NB4 (cell line): ENCODE measurements around the gene DCC.

Experiments
- DNase-seq: peaks from one replicate; pipeline ENCODE4 v3.0.0; 2010; ENCODE audit warnings: low read depth
- H3K4me3 ChIP-seq: one replicate; pipeline ENCODE4 v1.5.1; 2011; ENCODE audit warnings: mild to moderate bottlenecking, low read depth, low read length, moderate library complexity
- CTCF ChIP-seq: IDR thresholded peaks from one replicate; pipeline ENCODE4 v1.5.1; 2012; ENCODE audit warnings: low read depth, low read length
- MAX ChIP-seq: IDR thresholded peaks from 2 replicates; pipeline ENCODE4 v1.6.1; 2011; ENCODE audit warnings: low read depth, low read length
- MYC ChIP-seq: IDR thresholded peaks from 2 replicates; pipeline ENCODE4 v1.6.1; 2011; ENCODE audit warnings: low read depth, low read length
- POLR2A ChIP-seq: IDR thresholded peaks from 2 replicates; pipeline ENCODE4 v1.6.1; 2011; ENCODE audit warnings: mild to moderate bottlenecking; ENCODE audit not compliant: insufficient read length; ENCODE audit errors: extremely low read depth

DCC gene

GRCh38 chr18:52459890-52460289 is 119.9 kb downstream of the DCC start:
- no peak overlapping the region for H3K4me3 ChIP-seq
- no peak for DNase-seq
- no peak for TF ChIP-seq CTCF
- TF ChIP-seq MAX = no peak
- TF ChIP-seq MYC = no peak
- no peak for TF ChIP-seq POLR2A

- DNase-seq = no peak
- no peak for TF ChIP-seq MYC
- TF ChIP-seq MAX = no peak
- TF ChIP-seq POLR2A = no peak
- TF ChIP-seq CTCF = no peak
- H3K4me3 ChIP-seq = no peak overlapping the region
Observed at GRCh38 chr18:52462853-52463252, 122.9 kb downstream of the DCC start.

- DNase-seq = no peak
- no peak for TF ChIP-seq MAX
- TF ChIP-seq MYC = no peak
- no peak for TF ChIP-seq POLR2A
- no peak for TF ChIP-seq CTCF
- H3K4me3 ChIP-seq = no peak overlapping the region
Observed at GRCh38 chr18:52465391-52465790, 125.4 kb downstream of the DCC start.

- DNase-seq = no peak
- no peak overlapping the region for H3K4me3 ChIP-seq
- TF ChIP-seq MAX (no peak), MYC (no peak), POLR2A (no peak), CTCF (no peak)
Observed at GRCh38 chr18:52468496-52468895, 128.5 kb downstream of the DCC start.

GRCh38 chr18:52475325-52475724 is 135.3 kb downstream of the DCC start:
- H3K4me3 ChIP-seq = no peak overlapping the region
- no peak for DNase-seq
- no peak for TF ChIP-seq MYC
- no peak for TF ChIP-seq MAX
- no peak for TF ChIP-seq CTCF
- no peak for TF ChIP-seq POLR2A

GRCh38 chr18:52481116-52481515 is 141.1 kb downstream of the DCC start:
- TF ChIP-seq MYC (no peak), POLR2A (no peak), MAX (no peak), CTCF (no peak)
- H3K4me3 ChIP-seq = no peak overlapping the region
- DNase-seq = no peak
